Tibial nerve (tissue), 4 donors: ENCODE measurements around the gene ZNF474. TPM values are rescaled to one million over a fixed set of nuclear protein-coding genes. Genes with fewer than 3 reads are reported as not detected.

Experiments used
- DNase-seq, 2 donors: peaks; one replicate each; pipeline ENCODE4 v3.0.0-alpha.2; 2019; ENCODE audit warnings: low spot score in 2 of 2
- H3K27ac ChIP-seq, 4 donors: fragments of 200-600 bp; sonication (generic) in 3 of 4; one replicate each; pipeline ENCODE4 v1.5.1; 2017 to 2019; ENCODE audit warnings: mild to moderate bottlenecking in 1 of 4
- H3K27me3 ChIP-seq, 2 donors: fragments of 200-600 bp; sonication (generic) in 1 of 2; one replicate each; pipeline versions ENCODE4 v1.5.1 to v1.6.0; 2017 to 2019
- H3K36me3 ChIP-seq, 3 donors: fragments of 200-600 bp; sonication (generic); one replicate each; pipeline ENCODE4 v1.5.1; 2018 to 2019
- H3K4me1 ChIP-seq, 4 donors: fragments of 200-600 bp; sonication (generic) in 3 of 4; one replicate each; pipeline ENCODE4 v1.5.1; 2017 to 2019
- H3K4me3 ChIP-seq, 4 donors: fragments of 200-600 bp; sonication (generic) in 3 of 4; one replicate each; pipeline ENCODE4 v1.5.1; 2017 to 2019; ENCODE audit warnings: mild to moderate bottlenecking in 1 of 4, moderate library complexity in 1 of 4
- H3K9me3 ChIP-seq, 4 donors: fragments of 200-600 bp; sonication (generic) in 3 of 4; one replicate each; pipeline ENCODE4 v1.5.1; 2017 to 2019
- CTCF ChIP-seq, 5 experiments: fragments of 200-600 bp in 3 of 5; fragments of 450-650 bp in 2 of 5; sonication (generic) in 3 of 5; IDR thresholded peaks; one replicate each; pipeline ENCODE4 v1.5.1; 2016 to 2019; ENCODE audit warnings: antibody characterized with exemption in 5 of 5, mild to moderate bottlenecking in 3 of 5, moderate library complexity in 2 of 5
- EP300 ChIP-seq, 2 donors: sonication (generic); formaldehyde crosslinking; IDR thresholded peaks; one replicate each; pipeline ENCODE4 v1.6.1; 2017; ENCODE audit warnings: antibody characterized with exemption in 2 of 2, mild to moderate bottlenecking in 1 of 2
- POLR2A ChIP-seq, 2 donors: fragments of 450-650 bp; IDR thresholded peaks; one replicate each; pipeline ENCODE4 v1.6.1; 2017; ENCODE audit warnings: antibody characterized with exemption in 2 of 2, mild to moderate bottlenecking in 2 of 2, moderate library complexity in 2 of 2
- WGBS, 2 donors: methylation state at CpG; one replicate each; pipeline ENCODE4 v1.1.5; 2018; 5-methylcytosine and 5-hydroxymethylcytosine counted together
- total RNA-seq, 4 donors: library from RNA; depleted of rRNA; stranded (reverse); fragments of >200 nt; gene quantifications; one replicate each; pipeline ENCODE4 v1.1.0, GENCODE V29; 2016

ZNF474 gene
- total RNA-seq, 4 donors from 2014 or later, result 1.5 to 1.8 TPM; not detected in 2

- no peak for TF ChIP-seq CTCF (IDR thresholded peaks at IDR 0.05)
- H3K4me1 ChIP-seq, result no peaks in the 10 kb centered on the region
- DNase-seq, result no peak
- WGBS, 2 donors, result 85 to 93% methylated on average over 6 of the region's 6 CpGs
- H3K27ac ChIP-seq, result no peak overlapping the region
- no peaks in the 10 kb centered on the region for H3K27me3 ChIP-seq
- H3K9me3 ChIP-seq, result no peaks in the 10 kb centered on the region
- H3K36me3 ChIP-seq, result no peaks in the 10 kb centered on the region
- no peak overlapping the region for H3K4me3 ChIP-seq
These were observed 30.1 kb upstream of the ZNF474 start for GRCh38 chr5:122099060-122099790.

- Histone ChIP-seq H3K27ac (no peak overlapping the region), H3K4me1 (no peaks in the 10 kb centered on the region), H3K27me3 (no peaks in the 10 kb centered on the region), H3K9me3 (no peaks in the 10 kb centered on the region), H3K36me3 (no peaks in the 10 kb centered on the region), H3K4me3 (no peak overlapping the region)
- WGBS, 2 donors, result 39 to 40% methylated on average over 4 of the region's 4 CpGs
- DNase-seq, result peak in 1 of 2 donors; percentile 26
- TF ChIP-seq CTCF (IDR thresholded peaks at IDR 0.05) (peak; percentile 27 to 72 (median 49)), EP300 (IDR thresholded peaks at IDR 0.05) (no peak)
These were observed 27.6 kb upstream of the ZNF474 start for GRCh38 chr5:122101636-122102285.

GRCh38 chr5:122102825-122103224 is 26.5 kb upstream of the ZNF474 start:
- no peaks in the 10 kb centered on the region for H3K36me3 ChIP-seq
- no peaks in the 10 kb centered on the region for H3K9me3 ChIP-seq
- H3K27me3 ChIP-seq, result no peaks in the 10 kb centered on the region
- no peak for TF ChIP-seq CTCF (IDR thresholded peaks at IDR 0.05)
- no peak for TF ChIP-seq POLR2A (IDR thresholded peaks at IDR 0.05)
- TF ChIP-seq EP300 (IDR thresholded peaks at IDR 0.05), result no peak
- H3K27ac ChIP-seq, result no peak overlapping the region
- no peak overlapping the region for H3K4me3 ChIP-seq
- no peak for DNase-seq
- 64 to 74% methylated on average over 1 of the region's 1 CpG for WGBS, 2 donors
- H3K4me1 ChIP-seq, result no peaks in the 10 kb centered on the region

- Histone ChIP-seq H3K4me3 (no peak overlapping the region), H3K27ac (no peak overlapping the region), H3K4me1 (no peaks in the 10 kb centered on the region), H3K27me3 (no peaks in the 10 kb centered on the region), H3K9me3 (no peaks in the 10 kb centered on the region), H3K36me3 (no peaks in the 10 kb centered on the region)
- DNase-seq, result no peak
- TF ChIP-seq POLR2A (IDR thresholded peaks at IDR 0.05), result no peak
- TF ChIP-seq EP300 (IDR thresholded peaks at IDR 0.05), result no peak
- no peak for TF ChIP-seq CTCF (IDR thresholded peaks at IDR 0.05)
- WGBS, 2 donors, result 85 to 88% methylated on average over 2 of the region's 2 CpGs
These were observed 23.4 kb upstream of the ZNF474 start for GRCh38 chr5:122105909-122106308.

GRCh38 chr5:122107016-122107415 is 22.3 kb upstream of the ZNF474 start:
- H3K4me1 ChIP-seq, result no peaks in the 10 kb centered on the region
- no peaks in the 10 kb centered on the region for H3K9me3 ChIP-seq
- no peak overlapping the region for H3K27ac ChIP-seq
- H3K36me3 ChIP-seq, result no peaks in the 10 kb centered on the region
- TF ChIP-seq POLR2A (IDR thresholded peaks at IDR 0.05), result no peak
- no peak for TF ChIP-seq EP300 (IDR thresholded peaks at IDR 0.05)
- TF ChIP-seq CTCF (IDR thresholded peaks at IDR 0.05), result no peak
- no peak overlapping the region for H3K4me3 ChIP-seq
- no peaks in the 10 kb centered on the region for H3K27me3 ChIP-seq
- WGBS, 2 donors, result 87 to 96% methylated on average over 4 of the region's 4 CpGs
- no peak for DNase-seq
